Progenitor cell of endocrine pancreas (in vitro differentiated cells): ENCODE data around the gene DGUOK. TPM values are rescaled to one million over a fixed set of nuclear protein-coding genes. Genes with fewer than 3 reads are reported as not detected.

Experiments
- DNase-seq: peaks from one replicate; pipeline ENCODE4 v3.0.0; 2021; ENCODE audit warnings: low spot score; ENCODE audit not compliant: unreplicated experiment
- H3K27ac Mint-ChIP-seq: 2 replicates; pipeline ENCODE4 v1.8.0; 2021; ENCODE audit warnings: mild to moderate bottlenecking, moderate library complexity, mixed read lengths
- H3K27me3 Mint-ChIP-seq: 2 replicates; pipeline ENCODE4 v1.8.0; 2021; ENCODE audit warnings: mixed read lengths
- H3K36me3 Mint-ChIP-seq: 2 replicates; pipeline ENCODE4 v1.8.0; 2022; ENCODE audit warnings: mixed read lengths; ENCODE audit not compliant: insufficient read depth
- H3K4me1 Mint-ChIP-seq: 2 replicates; pipeline ENCODE4 v1.8.0; 2021; ENCODE audit warnings: low read depth, mixed read lengths
- H3K4me3 Mint-ChIP-seq: 2 replicates; pipeline ENCODE4 v1.8.0; 2021; ENCODE audit warnings: low read depth, mild to moderate bottlenecking, moderate library complexity, mixed read lengths
- H3K9me3 Mint-ChIP-seq: 2 replicates; pipeline ENCODE4 v1.8.0; 2021; ENCODE audit warnings: low read depth, mixed read lengths
- total RNA-seq: library from RNA; stranded (reverse); gene quantifications from 2 replicates; pipeline ENCODE4 v1.2.1, GENCODE V29; 2021
- TF ChIP-seq, protein P1 (sequence below): fragments of 200-600 bp; sonication (generic); IDR thresholded peaks from one replicate; pipeline ENCODE4 v1.5.0; 2021; ENCODE audit warnings: antibody characterized with exemption, mild to moderate bottlenecking; ENCODE audit not compliant: unreplicated experiment

The DGUOK gene
- total RNA-seq, 1 donor from 2014 or later, result 63.8 TPM

DNA sequence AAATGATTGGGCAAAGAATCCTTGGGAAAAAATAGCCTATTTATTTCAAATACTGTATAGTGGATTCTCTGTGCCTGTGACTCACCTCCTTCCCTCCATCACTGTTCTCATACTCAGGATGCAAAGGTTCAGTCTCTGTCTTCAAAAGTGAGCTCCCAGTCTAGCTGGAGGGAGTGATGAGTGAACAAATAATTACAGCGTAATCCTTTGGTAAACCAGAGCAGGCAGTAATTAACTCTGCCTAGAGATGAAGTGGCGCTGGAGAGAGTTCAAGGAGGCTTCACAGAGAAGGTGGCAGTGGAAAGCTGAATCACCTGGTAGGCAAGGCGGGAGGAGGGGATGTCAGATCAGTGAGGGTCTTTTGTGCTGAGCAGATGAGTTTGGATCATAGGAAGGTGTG lies 6.5 kb downstream of the DGUOK start:
- DNase-seq, result no peak
- Mint-ChIP-seq H3K4me3 (no peak overlapping the region), H3K9me3 (no peaks in the 10 kb centered on the region), H3K27ac (peak overlapping the region; percentile 5), H3K36me3 (peaks cover 9% of the 10 kb centered on the region), H3K27me3 (no peaks in the 10 kb centered on the region), H3K4me1 (peaks cover 25% of the 10 kb centered on the region)
- TF ChIP-seq, protein P1, sequence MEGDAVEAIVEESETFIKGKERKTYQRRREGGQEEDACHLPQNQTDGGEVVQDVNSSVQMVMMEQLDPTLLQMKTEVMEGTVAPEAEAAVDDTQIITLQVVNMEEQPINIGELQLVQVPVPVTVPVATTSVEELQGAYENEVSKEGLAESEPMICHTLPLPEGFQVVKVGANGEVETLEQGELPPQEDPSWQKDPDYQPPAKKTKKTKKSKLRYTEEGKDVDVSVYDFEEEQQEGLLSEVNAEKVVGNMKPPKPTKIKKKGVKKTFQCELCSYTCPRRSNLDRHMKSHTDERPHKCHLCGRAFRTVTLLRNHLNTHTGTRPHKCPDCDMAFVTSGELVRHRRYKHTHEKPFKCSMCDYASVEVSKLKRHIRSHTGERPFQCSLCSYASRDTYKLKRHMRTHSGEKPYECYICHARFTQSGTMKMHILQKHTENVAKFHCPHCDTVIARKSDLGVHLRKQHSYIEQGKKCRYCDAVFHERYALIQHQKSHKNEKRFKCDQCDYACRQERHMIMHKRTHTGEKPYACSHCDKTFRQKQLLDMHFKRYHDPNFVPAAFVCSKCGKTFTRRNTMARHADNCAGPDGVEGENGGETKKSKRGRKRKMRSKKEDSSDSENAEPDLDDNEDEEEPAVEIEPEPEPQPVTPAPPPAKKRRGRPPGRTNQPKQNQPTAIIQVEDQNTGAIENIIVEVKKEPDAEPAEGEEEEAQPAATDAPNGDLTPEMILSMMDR, result no peak

DNA sequence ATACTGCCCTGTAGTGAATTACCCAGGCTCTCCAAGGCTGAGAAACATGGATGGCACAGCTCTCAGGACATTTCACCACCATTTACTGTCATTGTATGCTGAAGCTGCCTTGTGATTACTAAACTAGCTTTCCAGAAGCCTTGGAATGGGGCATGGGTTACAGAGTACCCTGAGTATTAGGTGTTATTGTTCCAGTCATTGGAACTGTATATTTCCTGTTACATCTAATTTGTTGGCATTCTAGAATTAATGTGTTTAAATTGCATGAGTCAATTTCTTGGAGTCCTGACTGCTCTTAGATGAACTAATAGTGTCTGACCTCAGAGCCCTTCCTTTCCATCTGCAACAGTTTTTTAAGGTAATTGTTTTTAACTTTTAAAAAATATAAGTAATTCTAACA lies 9.0 kb downstream of the DGUOK start:
- Mint-ChIP-seq H3K4me1 (peaks cover 9% of the 10 kb centered on the region), H3K36me3 (peaks cover 6% of the 10 kb centered on the region), H3K27me3 (no peaks in the 10 kb centered on the region), H3K9me3 (no peaks in the 10 kb centered on the region), H3K4me3 (no peak overlapping the region), H3K27ac (no peak overlapping the region)
- TF ChIP-seq, protein P1, result no peak
- no peak for DNase-seq

DNA sequence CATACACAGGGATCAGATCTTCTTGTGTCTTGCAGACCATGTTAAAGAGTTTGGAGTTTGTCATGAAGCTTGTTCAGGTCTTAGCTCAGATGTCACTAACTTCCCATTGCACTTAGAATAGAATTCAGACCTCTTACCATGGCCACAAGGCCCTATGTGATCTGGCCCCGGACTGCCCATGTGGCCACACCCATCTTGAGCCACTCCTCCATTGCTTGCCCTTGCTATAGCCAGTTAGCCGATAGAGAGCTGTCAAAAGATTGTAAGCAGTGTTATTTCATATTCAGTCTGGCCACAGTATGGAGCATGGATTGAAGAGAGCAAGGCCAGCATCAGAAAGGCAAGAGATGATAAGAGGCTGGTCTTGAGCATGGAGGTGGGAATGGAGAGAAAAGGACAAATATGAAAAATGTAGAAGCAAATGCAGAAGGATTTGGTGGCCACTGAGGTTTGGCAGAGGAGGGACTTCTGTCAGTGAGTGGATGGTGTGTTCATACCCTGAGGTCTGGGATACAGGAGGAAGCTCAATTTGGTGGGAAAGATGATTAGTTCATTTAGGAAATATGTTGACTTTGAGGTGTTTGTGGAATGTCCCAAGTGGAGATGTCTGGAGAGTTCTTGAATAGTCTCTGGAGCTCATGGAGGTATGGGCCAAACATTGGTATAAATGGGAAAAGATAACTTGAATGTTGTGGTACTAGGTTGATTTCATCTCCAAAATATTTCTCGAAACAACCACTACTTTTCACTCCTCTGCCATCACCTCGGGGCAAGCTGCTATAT lies 10.6 kb downstream of the DGUOK start:
- H3K4me1 Mint-ChIP-seq, result peaks cover 5% of the 10 kb centered on the region
- peak overlapping the region; percentile 2 for H3K27ac Mint-ChIP-seq
- no peak for DNase-seq
- no peak overlapping the region for H3K4me3 Mint-ChIP-seq
- TF ChIP-seq, protein P1, result no peak
- H3K9me3 Mint-ChIP-seq, result no peaks in the 10 kb centered on the region
- no peaks in the 10 kb centered on the region for H3K27me3 Mint-ChIP-seq
- H3K36me3 Mint-ChIP-seq, result peaks cover 5% of the 10 kb centered on the region

DNA sequence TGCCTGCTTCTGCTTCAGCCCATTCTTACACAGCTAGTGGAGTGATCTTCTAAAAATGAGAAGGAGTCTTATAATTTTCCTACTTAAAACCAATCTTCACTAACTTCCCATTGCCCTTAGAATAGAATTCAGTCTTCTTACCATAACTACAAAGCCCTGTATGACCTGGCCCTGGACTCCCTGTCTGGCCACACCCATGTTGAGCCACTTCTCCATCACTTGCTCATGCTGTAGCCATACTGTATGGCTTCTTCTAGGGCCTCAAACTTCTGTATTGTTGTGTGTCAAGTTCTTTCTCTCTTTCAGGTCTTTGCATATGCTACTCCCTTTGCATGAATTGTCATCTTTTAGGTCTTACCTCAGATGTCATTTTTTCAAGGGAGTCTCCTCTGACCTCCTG lies 11.2 kb downstream of the DGUOK start:
- H3K36me3 Mint-ChIP-seq, result peaks cover 5% of the 10 kb centered on the region
- no peak overlapping the region for H3K4me3 Mint-ChIP-seq
- H3K9me3 Mint-ChIP-seq, result no peaks in the 10 kb centered on the region
- no peak for DNase-seq
- H3K4me1 Mint-ChIP-seq, result peaks cover 5% of the 10 kb centered on the region
- TF ChIP-seq, protein P1, result no peak
- no peak overlapping the region for H3K27ac Mint-ChIP-seq
- no peaks in the 10 kb centered on the region for H3K27me3 Mint-ChIP-seq

DNA sequence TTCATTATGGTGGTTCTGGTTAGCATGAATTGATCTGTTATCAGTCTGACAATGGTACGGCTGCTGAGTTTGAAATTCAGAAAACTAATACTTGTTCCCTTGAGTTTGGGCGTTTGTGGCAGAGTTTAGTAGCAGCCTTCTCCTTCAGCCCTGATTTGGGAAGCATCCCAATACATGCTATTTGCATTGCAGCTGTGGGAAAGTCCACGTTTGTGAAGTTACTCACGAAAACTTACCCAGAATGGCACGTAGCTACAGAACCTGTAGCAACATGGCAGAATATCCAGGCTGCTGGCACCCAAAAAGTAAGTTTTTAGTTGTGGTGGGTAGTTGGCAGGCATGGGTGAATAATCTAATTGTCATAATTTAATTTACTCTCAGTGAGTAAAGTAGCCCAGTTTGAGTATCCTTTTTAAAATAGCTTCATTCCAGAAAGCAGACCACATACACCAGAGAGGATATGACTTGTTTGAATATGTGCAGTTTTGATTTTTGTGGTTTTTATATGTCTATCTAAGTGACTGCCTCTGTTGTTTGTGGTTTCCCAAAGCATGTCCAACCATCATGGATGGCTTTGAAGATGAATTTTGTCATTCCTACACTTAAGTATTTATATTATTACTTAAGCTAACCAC lies 12.2 kb downstream of the DGUOK start:
- Mint-ChIP-seq H3K4me1 (peaks cover 3% of the 10 kb centered on the region), H3K27ac (peak overlapping the region; percentile 14), H3K9me3 (no peaks in the 10 kb centered on the region), H3K27me3 (no peaks in the 10 kb centered on the region), H3K36me3 (peaks cover 5% of the 10 kb centered on the region), H3K4me3 (no peak overlapping the region)
- no peak for DNase-seq
- TF ChIP-seq, protein P1, result no peak
